Endometrial microvascular endothelial cells (primary cell): ENCODE measurements around the gene MSI2. TPM values are rescaled to one million over a fixed set of nuclear protein-coding genes. Genes with fewer than 3 reads are reported as not detected.

Experiments used
- in situ Hi-C: cut with HindIII; loops from 2 replicates; pipeline ENCODE4 v1.10.0; 2017; ENCODE audit warnings: low sequenced_read_pairs, low pct_unique_long_range_greater_than_20kb; ENCODE audit errors: inconsistent ontology term
- total RNA-seq: library from RNA; depleted of rRNA; stranded (reverse); fragments of >200 nt; gene quantifications from one replicate; pipeline ENCODE4 v1.2.3, GENCODE V29; 2015; ENCODE audit errors: inconsistent ontology term

MSI2 gene
- total RNA-seq, 1 donor from 2014 or later = 19.2 TPM

- in situ Hi-C loops = no loop called here
Observed at GRCh38 chr17:57393368-57393767, 137.0 kb downstream of the MSI2 start.

GRCh38 chr17:57394375-57394774, 138.1 kb downstream of the MSI2 start:
- in situ Hi-C loops = no loop called here

GRCh38 chr17:57395721-57396321, 139.5 kb downstream of the MSI2 start:
- in situ Hi-C loops = no loop called here

- in situ Hi-C loops = no loop called here
Observed at GRCh38 chr17:57396511-57396921, 140.2 kb downstream of the MSI2 start.

GRCh38 chr17:57397402-57397801, 141.1 kb downstream of the MSI2 start:
- in situ Hi-C loops = no loop called here

- in situ Hi-C loops = no loop called here
Observed at GRCh38 chr17:57399690-57400089, 143.4 kb downstream of the MSI2 start.

GRCh38 chr17:57400648-57401047, 144.3 kb downstream of the MSI2 start:
- in situ Hi-C loops = no loop called here

GRCh38 chr17:57401556-57402488, 145.5 kb downstream of the MSI2 start:
- in situ Hi-C loops = no loop called here

- in situ Hi-C loops = no loop called here
Observed at GRCh38 chr17:57402681-57403180, 146.4 kb downstream of the MSI2 start.

GRCh38 chr17:57403236-57403635, 146.9 kb downstream of the MSI2 start:
- in situ Hi-C loops = no loop called here

GRCh38 chr17:57404073-57404472, 147.8 kb downstream of the MSI2 start:
- in situ Hi-C loops = no loop called here

- in situ Hi-C loops = no loop called here
Observed at GRCh38 chr17:57404795-57405490, 148.6 kb downstream of the MSI2 start.

GRCh38 chr17:57405491-57406072, 149.3 kb downstream of the MSI2 start:
- in situ Hi-C loops = no loop called here

- in situ Hi-C loops = no loop called here
Observed at GRCh38 chr17:57406131-57406980, 150.0 kb downstream of the MSI2 start.

GRCh38 chr17:57406981-57407286, 150.6 kb downstream of the MSI2 start:
- in situ Hi-C loops = no loop called here

- in situ Hi-C loops = no loop called here
Observed at GRCh38 chr17:57407287-57408070, 151.2 kb downstream of the MSI2 start.

- in situ Hi-C loops = no loop called here
Observed at GRCh38 chr17:57408071-57408811, 151.9 kb downstream of the MSI2 start.
